ENCODE measurements around the gene PLCE1.
A peak's percentile ranks its signal among the peaks of the same experiment; 100 is the strongest.

- TF ChIP-seq, protein P1, sequence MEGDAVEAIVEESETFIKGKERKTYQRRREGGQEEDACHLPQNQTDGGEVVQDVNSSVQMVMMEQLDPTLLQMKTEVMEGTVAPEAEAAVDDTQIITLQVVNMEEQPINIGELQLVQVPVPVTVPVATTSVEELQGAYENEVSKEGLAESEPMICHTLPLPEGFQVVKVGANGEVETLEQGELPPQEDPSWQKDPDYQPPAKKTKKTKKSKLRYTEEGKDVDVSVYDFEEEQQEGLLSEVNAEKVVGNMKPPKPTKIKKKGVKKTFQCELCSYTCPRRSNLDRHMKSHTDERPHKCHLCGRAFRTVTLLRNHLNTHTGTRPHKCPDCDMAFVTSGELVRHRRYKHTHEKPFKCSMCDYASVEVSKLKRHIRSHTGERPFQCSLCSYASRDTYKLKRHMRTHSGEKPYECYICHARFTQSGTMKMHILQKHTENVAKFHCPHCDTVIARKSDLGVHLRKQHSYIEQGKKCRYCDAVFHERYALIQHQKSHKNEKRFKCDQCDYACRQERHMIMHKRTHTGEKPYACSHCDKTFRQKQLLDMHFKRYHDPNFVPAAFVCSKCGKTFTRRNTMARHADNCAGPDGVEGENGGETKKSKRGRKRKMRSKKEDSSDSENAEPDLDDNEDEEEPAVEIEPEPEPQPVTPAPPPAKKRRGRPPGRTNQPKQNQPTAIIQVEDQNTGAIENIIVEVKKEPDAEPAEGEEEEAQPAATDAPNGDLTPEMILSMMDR (IDR thresholded peaks at IDR 0.05; ENCODE audit: insufficient read depth, low read depth, low read length), result no peak
- peak; percentile 21 for TF ChIP-seq EZH2 (IDR thresholded peaks at IDR 0.05; ENCODE audit: insufficient read depth, low read length)
Observed at GRCh38 chr10:93993782-93994437, at the start of gene PLCE1.
